Activated effector memory CD4-positive, alpha-beta T cell treated with anti-CD3 and anti-CD28 coated beads, Interleukin-2, amount 50 U/mL, for 16 hours (primary cell): ENCODE results near the gene VMAC.

Source experiments
- DNase-seq: peaks from one replicate; pipeline ENCODE4 v3.0.0-alpha.2; 2020

The VMAC gene

DNA sequence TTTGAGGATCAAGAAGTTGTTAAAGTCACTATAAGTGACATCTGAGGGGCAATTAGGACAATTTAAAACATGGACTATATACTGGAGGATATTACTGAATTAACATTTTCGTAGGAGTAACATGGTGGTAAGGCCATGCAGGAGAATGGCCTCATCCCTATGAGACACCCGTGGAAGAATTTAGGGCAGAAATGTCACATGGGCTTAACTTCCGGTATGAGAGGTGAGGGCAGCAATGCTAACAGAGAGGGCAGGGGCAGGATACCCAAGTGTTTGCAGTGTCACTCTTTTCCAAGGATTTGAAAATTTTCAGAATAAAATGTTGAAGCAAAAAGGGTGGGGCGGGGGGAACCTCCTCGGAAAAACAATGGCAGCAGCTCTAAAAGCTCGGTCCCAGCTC is 49.6 kb downstream of the VMAC start:
- no peak for DNase-seq

GRCh38 chr19:5955636-5955935 is 50.9 kb downstream of the VMAC start:
- DNase-seq: no peak

DNA sequence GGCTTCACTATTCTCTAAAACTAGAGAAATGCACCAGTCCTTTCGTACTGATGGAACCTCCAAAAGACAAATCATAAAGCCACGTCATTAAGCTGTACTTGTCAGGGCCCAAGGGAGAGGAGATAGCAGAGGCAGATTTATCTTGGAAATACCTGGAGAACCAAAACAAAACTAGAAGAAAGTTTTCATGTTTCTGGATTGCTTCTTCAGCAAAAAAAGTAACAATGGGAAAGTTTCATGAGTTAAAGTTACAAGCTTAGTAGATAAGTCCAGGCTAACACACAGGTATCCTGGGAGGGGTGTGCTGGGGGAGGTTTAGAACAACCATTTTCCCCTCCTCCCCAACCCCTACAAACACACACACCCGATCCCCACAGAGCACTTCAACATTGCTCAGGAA is 51.7 kb downstream of the VMAC start:
- DNase-seq: no peak

DNA sequence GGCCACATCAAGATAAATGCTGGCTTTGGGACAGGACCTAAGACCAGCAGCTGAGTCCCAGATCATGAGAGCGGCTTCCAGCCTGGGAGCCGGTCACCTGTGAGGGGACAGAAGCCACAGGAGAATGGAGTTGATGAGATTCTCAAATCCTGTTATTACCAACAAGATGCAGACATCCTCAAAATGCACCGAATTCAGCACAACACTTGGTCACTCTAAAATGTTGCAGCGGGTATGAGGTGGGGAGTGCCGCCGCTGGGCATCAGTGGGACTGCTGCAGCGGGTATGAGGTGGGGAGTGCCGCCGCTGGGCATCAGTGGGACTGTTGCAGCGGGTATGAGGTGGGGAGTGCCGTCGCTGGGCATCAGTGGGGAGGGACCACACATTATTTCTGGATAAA is 52.1 kb downstream of the VMAC start:
- no peak for DNase-seq

- DNase-seq: no peak
Observed at GRCh38 chr19:5957170-5957569, 52.5 kb downstream of the VMAC start.

GRCh38 chr19:5958074-5958850 is 53.6 kb downstream of the VMAC start:
- no peak for DNase-seq

DNA sequence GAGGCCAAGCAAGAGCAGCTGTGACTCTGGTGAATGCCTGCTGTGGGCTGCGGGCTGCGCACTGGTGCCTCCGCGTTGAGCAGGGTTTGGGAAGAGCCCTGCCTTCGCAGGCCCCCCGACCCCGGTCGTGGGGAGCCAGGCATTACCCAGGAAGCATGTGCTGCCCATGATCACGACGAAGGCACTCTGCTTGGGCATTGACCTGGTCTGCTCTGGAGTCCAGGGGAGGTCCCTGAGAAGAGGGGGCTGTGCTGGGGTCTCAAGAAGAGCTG is 54.1 kb downstream of the VMAC start:
- DNase-seq: no peak

GRCh38 chr19:5959260-5960004 is 54.8 kb downstream of the VMAC start:
- DNase-seq: no peak
